Activated CD4-positive, CD25-positive, alpha-beta regulatory T cell treated with anti-CD3 and anti-CD28 coated beads, Interleukin-2, amount 50 U/mL, for 16 hours (primary cell): ENCODE data around the gene DIP2C.
"Not testable (repeated sequence)": the region's sequence is repeated elsewhere in the genome, so short reads cannot be mapped to it uniquely, and the experiment has no call there.

Experiments used
- DNase-seq: peaks from one replicate; pipeline ENCODE4 v3.0.0-alpha.2; 2020; ENCODE audit warnings: low read depth, low spot score

DIP2C gene

DNA sequence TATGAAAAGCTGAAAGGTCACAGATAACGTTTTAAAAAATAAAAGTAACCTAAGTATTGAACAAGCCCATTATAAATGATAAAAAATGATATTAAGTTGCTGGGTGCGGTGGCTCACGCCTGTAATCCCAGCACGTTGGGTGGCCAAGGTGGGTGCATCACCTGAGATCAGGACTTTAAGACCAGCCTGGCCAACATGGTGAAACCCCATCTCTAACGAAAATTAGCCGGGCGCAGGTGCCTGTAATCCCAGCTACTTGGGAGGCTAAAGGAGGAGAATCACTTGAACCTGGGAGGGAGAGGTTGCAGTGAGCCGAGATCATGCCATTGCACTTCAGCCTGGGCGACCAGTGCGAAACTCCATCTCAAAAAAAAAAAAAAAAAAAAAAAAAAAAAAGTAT, 93.3 kb downstream of the DIP2C start:
- DNase-seq, result not testable (repeated sequence)

DNA sequence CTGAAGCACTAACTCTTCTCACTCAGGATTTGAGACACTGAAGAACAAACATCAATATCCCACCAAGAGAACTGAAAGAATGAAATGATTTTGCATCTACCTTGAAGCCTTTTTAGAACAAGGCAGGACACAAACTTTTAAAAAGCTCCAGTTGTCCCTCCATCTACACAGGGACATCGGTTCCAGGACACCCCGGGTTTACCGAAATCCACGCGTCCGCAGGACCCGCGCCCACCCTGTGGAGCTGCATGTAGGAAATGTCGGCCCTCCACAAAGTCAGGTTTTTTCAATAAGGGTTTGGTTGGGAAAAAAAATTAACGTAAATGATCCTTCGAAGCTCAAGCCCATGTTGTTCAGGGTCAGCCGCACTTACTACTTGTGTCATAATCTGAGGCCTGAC, 94.0 kb downstream of the DIP2C start:
- no peak for DNase-seq

- DNase-seq, result no peak
Observed at GRCh38 chr10:594584-595270, 94.7 kb downstream of the DIP2C start.

GRCh38 chr10:593901-594457, 95.5 kb downstream of the DIP2C start:
- no peak for DNase-seq

- DNase-seq, result no peak
Observed at GRCh38 chr10:593421-593820, 96.0 kb downstream of the DIP2C start.

- DNase-seq, result no peak
Observed at GRCh38 chr10:593016-593415, 96.5 kb downstream of the DIP2C start.

DNA sequence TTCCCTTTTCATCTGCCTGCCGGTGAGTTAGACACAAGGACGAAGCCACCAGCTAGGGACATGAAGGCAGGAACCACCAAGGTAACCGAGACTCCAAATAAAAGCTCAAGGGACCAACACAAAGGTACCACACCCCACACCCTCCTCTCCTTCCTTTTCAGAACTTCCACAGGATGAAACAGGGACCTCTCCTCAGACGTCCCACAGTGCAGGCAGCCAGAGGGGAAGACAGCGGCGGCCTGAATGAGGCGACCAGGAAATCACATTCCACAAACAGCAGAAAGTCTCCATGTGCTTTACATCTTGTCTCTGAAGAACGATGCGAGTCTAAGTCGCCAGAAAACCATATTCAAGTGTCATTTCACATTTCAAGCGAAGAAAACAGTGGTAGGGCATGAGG, 97.8 kb downstream of the DIP2C start:
- no peak for DNase-seq

- DNase-seq, result no peak
Observed at GRCh38 chr10:590721-591120, 98.7 kb downstream of the DIP2C start.

- DNase-seq, result no peak
Observed at GRCh38 chr10:589961-590680, 99.3 kb downstream of the DIP2C start.

DNA sequence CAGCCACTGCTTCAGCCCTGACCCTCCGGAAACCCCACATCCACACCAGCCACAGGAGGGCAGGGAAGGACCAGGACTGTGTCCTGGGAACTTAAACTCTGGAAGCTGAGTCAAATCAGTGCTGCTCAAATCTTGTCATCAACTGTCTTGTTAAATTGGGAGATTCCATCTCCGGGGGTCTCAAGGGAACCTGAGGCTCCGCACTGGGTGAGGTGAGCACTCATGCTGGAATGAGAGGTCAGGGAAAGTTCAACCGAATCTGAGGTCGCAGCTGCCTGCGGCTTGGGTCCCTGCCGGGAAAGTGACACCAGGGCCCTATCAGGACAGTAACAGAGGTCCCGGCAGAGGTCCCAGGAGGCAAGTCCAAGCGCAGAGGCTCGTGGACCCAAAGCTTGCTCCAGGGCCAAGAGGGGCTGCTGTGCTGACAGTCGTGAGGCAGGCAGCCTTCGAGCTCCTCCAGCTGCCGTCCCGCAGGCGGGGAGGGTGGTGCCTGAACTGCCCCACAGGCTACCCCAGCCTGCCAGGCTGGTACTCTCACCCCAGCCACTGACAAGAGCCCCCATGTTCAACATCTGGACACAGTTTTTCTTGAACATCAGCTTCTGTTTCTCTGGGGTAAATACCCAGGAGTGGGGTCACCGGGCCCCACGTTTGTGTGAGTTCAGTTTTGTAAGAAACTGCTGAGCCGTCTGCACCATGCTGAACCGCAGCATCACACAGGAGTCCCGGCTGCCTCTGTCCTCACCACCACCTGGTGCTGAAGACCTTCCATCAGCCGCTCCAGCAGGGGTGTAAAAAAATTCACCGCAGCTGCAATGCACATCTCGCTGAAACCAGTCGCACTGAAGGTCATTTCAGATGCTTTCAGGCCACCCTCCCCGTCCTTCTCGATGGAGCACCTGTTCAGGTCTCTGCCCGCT, 101.0 kb downstream of the DIP2C start:
- no peak for DNase-seq

GRCh38 chr10:586716-587115, 102.8 kb downstream of the DIP2C start:
- no peak for DNase-seq

- DNase-seq, result no peak
Observed at GRCh38 chr10:586151-586550, 103.3 kb downstream of the DIP2C start.

GRCh38 chr10:585502-585901, 104.0 kb downstream of the DIP2C start:
- DNase-seq, result no peak

DNA sequence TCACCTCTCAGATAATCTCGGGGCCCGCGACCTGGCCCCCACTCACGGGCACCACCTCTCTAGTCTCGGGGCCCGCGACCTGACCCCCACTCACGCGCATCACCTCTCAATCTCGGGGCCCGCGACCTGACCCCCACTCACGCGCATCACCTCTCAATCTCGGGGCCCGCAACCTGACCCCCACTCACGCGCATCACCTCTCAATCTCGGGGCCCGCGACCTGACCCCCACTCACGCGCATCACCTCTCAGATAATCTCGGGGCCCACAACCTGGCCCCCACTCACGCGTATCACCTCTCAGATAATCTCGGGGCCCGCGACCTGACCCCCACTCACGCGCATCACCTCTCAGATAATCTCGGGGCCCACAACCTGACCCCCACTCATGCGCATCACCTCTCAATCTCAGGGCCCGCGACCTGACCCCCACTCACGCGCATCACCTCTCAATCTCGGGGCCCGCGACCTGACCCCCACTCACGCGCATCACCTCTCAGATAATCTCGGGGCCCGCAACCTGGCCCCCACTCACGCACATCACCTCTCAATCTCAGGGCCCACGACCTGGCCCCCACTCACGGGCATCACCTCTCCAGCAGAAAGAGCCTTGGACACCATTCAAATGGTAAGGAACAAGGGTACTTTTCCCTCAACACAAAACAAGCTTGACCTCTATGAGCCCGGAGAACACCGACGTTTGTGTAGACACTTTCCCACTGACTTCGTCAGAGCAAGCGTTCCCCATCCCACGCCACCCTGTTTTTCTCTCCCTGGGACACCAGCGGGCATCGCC, 104.8 kb downstream of the DIP2C start:
- DNase-seq, result not testable (repeated sequence)

DNA sequence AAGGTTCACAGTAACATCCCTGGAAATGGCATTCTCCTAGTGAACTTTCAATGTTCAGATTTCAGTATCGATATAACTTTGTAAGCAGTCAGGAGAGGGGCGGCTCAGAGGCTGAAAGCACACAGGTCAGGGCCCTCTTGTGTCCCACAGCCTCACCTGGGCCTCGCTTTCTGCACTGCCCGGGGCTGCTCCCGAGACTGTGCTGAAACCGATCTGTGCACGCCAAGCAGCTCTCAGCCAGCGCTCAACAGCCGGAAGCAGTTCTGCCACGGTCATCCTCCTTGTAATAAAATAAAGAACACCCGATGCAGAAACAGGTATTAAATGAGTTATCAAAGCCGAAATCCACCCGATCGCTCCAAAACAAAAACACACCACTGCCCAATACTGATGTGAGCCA, 106.0 kb downstream of the DIP2C start:
- DNase-seq, result no peak

DNA sequence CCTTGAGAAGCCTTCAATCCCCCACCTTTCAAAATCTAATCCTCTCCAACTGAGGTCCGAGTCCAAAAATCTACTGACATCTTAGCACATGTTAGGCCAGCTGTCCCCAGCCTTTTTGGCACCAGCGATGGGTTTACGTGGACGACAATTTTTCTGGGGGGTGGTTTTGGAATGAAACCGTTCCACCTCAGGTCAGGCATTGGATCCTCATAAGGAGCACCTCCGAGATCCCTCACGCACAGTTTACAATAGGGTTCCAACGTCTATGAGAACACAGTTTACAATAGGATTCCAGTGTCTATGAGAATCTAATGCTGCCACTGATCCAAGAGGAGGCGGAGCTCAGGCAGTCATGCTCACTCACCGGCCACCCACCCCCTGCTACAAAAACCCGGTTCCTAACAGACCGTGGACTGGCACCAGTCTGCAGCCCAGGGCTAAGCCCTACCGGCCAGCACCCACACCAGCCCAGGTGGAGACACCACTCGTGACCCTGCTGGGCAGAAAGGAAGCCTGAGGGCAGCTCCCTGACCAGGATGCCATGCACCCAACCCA, 107.6 kb downstream of the DIP2C start:
- no peak for DNase-seq

GRCh38 chr10:580778-581177, 108.7 kb downstream of the DIP2C start:
- DNase-seq, result no peak

DNA sequence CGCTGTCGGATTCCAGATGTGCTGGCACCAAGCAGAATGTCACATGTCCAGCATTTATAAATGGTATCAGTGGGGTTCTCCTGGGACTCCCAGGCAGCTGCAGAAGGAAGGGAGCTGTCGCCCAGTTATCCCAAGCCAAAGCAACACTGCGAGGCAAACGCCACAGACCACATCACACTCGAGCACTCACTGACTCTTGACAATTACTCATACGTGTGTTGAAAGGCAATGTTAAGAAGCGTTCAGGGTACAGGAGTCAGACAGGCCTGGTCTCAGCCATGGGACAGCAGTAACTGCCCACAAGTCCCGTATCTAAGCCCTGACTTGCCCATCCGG, 113.4 kb downstream of the DIP2C start:
- no peak for DNase-seq

- no peak for DNase-seq
Observed at GRCh38 chr10:575402-576129, 113.9 kb downstream of the DIP2C start.

DNA sequence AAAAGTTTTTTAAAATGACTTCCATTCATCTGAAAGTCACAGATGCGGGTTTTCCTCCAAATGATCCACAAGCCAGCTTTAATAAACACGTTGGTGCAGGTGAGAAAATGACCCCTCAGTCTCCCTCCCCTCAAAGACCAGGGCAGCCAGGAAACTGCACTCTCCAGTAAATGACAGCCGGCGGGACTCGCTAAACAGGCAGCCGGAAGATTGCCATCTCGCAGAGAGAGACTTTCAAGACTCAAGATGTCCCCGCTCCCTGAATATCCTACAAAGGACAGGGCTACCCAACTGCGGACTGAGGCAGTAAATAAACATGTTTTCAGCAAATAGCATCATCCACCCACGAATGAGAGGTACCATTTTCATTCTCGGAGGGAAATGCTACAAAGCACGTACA, 116.8 kb downstream of the DIP2C start:
- no peak for DNase-seq
